SK-N-SH (cell line): Measurements from ENCODE around the gene PCDHB16. TPM values are rescaled to one million over a fixed set of nuclear protein-coding genes. Genes with fewer than 3 reads are reported as not detected.

ENCODE experiments used
- CTCF ChIA-PET: fragments of 300-600, 350-600 bp; formaldehyde crosslinking; extraction: SDS; loops from one replicate; lab custom pipeline; 2021; lab: Yijun Ruan, JAX
- POLR2A ChIA-PET: fragments of 350-600 bp; sonication (Branson Sonifier 250); formaldehyde crosslinking; extraction: SDS; loops from one replicate; lab custom pipeline; 2020; ENCODE audit warnings: antibody characterized with exemption, inconsistent platforms; lab: Yijun Ruan, JAX
- DNase-seq: peaks from one replicate; pipeline ENCODE4 v3.0.0; 2012
- H2AFZ ChIP-seq: fragments of 200-600 bp; sonication (generic); 2 replicates; pipeline ENCODE4 v1.8.1; 2016; ENCODE audit warnings: antibody characterized with exemption, mild to moderate bottlenecking, low read depth
- H3F3A ChIP-seq: fragments of 200-600 bp; sonication (generic); replicated peaks from 2 replicates; pipeline ENCODE3; 2016; ENCODE audit warnings: antibody characterized with exemption, mild to moderate bottlenecking; ENCODE audit not compliant: insufficient read depth
- H3K27ac ChIP-seq, 2 experiments: fragments of 200-500 bp in 1 of 2; fragments of 200-600 bp in 1 of 2; sonication (Bioruptor generic) in 1 of 2; sonication (generic), shearing (Covaris generic) in 1 of 2; 2 replicates each; pipeline versions ENCODE4 v1.5.1 to v1.6.1; 2014 to 2016; ENCODE audit warnings: low read depth in 2 of 2, inconsistent platforms in 1 of 2, low read length in 1 of 2, mild to moderate bottlenecking in 1 of 2, mixed read lengths in 1 of 2
- H3K27me3 ChIP-seq: fragments of 200-600 bp; sonication (generic), shearing (Covaris generic); 2 replicates; pipeline ENCODE4 v1.6.1; 2016; ENCODE audit warnings: mixed run types; ENCODE audit not compliant: insufficient read depth
- H3K36me3 ChIP-seq, 2 experiments: fragments of 200-500 bp in 1 of 2; fragments of 200-600 bp in 1 of 2; sonication (Bioruptor generic) in 1 of 2; sonication (generic) in 1 of 2; replicated peaks in 1 of 2; 2 replicates each; pipeline versions ENCODE3 to v1.5.1; 2014 to 2016; ENCODE audit warnings: low read length in 1 of 2, mild to moderate bottlenecking in 1 of 2; ENCODE audit not compliant: insufficient read depth in 2 of 2, control insufficient read depth in 1 of 2
- H3K4me1 ChIP-seq, 2 experiments: fragments of 200-500 bp in 1 of 2; fragments of 200-600 bp in 1 of 2; sonication (Bioruptor generic) in 1 of 2; sonication (generic), shearing (Covaris generic) in 1 of 2; 2 replicates each; pipeline versions ENCODE4 v1.5.1 to v1.6.1; 2014 to 2016; ENCODE audit warnings: low read depth in 1 of 2, low read length in 1 of 2, mixed run types in 1 of 2; ENCODE audit not compliant: insufficient read depth in 2 of 2, control insufficient read depth in 1 of 2
- H3K4me2 ChIP-seq: fragments of 200-600 bp; sonication (generic), shearing (Covaris generic); 2 replicates; pipeline ENCODE4 v1.6.1; 2017; ENCODE audit warnings: mixed run types
- H3K4me3 ChIP-seq, 2 experiments: fragments of 200-500 bp in 1 of 2; fragments of 200-600 bp in 1 of 2; sonication (Bioruptor generic) in 1 of 2; sonication (generic), shearing (Covaris generic) in 1 of 2; 2 replicates each; pipeline versions ENCODE4 v1.5.1 to v1.8.1; 2014 to 2016; ENCODE audit warnings: low read depth in 2 of 2, inconsistent platforms in 1 of 2, low read length in 1 of 2, mild to moderate bottlenecking in 1 of 2, mixed read lengths in 1 of 2, moderate library complexity in 1 of 2
- H3K79me2 ChIP-seq: fragments of 200-600 bp; sonication (generic); 2 replicates; pipeline ENCODE4 v1.8.1; 2017; ENCODE audit warnings: mild to moderate bottlenecking; ENCODE audit not compliant: insufficient read depth
- H3K9ac ChIP-seq: fragments of 200-600 bp; sonication (generic); 2 replicates; pipeline ENCODE4 v1.6.1; 2017; ENCODE audit warnings: mixed run types
- H3K9me2 ChIP-seq: fragments of 200-600 bp; sonication (generic); 2 replicates; pipeline ENCODE4 v1.6.1; 2017; ENCODE audit warnings: mixed run types
- H3K9me3 ChIP-seq: fragments of 200-600 bp; sonication (generic); 2 replicates; pipeline ENCODE4 v1.6.1; 2017; ENCODE audit warnings: mixed run types, mild to moderate bottlenecking, moderate library complexity
- H4K20me1 ChIP-seq: fragments of 200-600 bp; sonication (generic); 2 replicates; pipeline ENCODE4 v1.6.1; 2017; ENCODE audit warnings: mild to moderate bottlenecking, mixed run types; ENCODE audit not compliant: insufficient read depth
- JUND ChIP-seq: IDR thresholded peaks from 2 replicates; pipeline ENCODE4 v1.4.0; 2012
- RAD21 ChIP-seq: IDR thresholded peaks from 2 replicates; pipeline ENCODE4 v1.6.1; 2012; ENCODE audit warnings: mild to moderate bottlenecking, low read length
- WGBS: methylation state at CpG from one replicate; pipeline ENCODE4 v1.1.6; 2017; ENCODE audit warnings: low lambda C conversion rate; 5-methylcytosine and 5-hydroxymethylcytosine counted together
- polyA plus RNA-seq, 3 experiments: library from polyadenylated mRNA; depleted of rRNA; stranded (reverse); fragments of >200 nt; gene quantifications; 2 replicates each; pipeline ENCODE4 v1.2.3, GENCODE V29; 2012
- TF ChIP-seq, protein P1 (sequence below): fragments of 200-600 bp; sonication (generic); IDR thresholded peaks from 2 replicates; pipeline ENCODE4 v1.6.1; 2017; ENCODE audit warnings: antibody characterized with exemption, mild to moderate bottlenecking, moderate library complexity

The PCDHB16 gene
- polyA plus RNA-seq, 1 of the 3 experiments (the other 2 are of a cell fraction) = 2.7 TPM

DNA sequence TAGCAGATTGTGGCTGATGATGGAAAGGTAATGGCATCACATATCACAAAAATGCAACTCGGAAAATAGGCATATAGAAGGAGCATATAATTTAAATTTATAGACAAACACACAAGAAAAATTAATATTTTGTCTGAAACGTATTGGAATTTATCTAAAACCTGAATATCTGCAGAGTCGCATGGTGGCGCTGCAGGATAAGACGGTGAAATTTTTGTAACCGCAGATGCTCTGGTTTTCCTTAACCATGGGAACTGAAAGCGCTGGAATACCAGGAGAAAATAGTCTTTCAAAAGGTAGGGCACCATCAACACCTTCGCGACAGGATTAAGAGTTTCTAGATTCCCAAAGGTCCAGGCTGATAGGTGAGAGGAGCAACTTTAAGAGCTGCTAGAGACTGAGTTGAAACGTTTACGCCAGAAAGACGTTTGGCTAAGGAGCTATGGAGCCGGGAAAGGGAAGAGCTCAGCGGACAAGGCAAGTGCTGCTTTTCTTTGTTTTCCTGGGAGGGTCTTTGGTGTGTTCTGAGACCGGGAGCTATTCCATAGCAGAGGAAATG lies 52.0 kb downstream of the PCDHB16 start:
- peaks cover 0 to 6% of the 10 kb centered on the region in 2 experiments for H3K36me3 ChIP-seq
- H3K4me1 ChIP-seq = no peaks in the 10 kb centered on the region
- 24% methylated on average over 15 of the region's 15 CpGs for WGBS
- H3K4me3 ChIP-seq = peak overlapping the region; percentile 11 to 33; a peak in 3 of 4 replicates
- H3K9me2 ChIP-seq = no peaks in the 10 kb centered on the region
- no peak for DNase-seq
- H3K27ac ChIP-seq = no peak overlapping the region
- H3K79me2 ChIP-seq = no peaks in the 10 kb centered on the region
- TF ChIP-seq, protein P1, sequence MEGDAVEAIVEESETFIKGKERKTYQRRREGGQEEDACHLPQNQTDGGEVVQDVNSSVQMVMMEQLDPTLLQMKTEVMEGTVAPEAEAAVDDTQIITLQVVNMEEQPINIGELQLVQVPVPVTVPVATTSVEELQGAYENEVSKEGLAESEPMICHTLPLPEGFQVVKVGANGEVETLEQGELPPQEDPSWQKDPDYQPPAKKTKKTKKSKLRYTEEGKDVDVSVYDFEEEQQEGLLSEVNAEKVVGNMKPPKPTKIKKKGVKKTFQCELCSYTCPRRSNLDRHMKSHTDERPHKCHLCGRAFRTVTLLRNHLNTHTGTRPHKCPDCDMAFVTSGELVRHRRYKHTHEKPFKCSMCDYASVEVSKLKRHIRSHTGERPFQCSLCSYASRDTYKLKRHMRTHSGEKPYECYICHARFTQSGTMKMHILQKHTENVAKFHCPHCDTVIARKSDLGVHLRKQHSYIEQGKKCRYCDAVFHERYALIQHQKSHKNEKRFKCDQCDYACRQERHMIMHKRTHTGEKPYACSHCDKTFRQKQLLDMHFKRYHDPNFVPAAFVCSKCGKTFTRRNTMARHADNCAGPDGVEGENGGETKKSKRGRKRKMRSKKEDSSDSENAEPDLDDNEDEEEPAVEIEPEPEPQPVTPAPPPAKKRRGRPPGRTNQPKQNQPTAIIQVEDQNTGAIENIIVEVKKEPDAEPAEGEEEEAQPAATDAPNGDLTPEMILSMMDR = peak; percentile 46
- TF ChIP-seq RAD21 (peak; percentile 49), JUND (no peak)
- H2AFZ ChIP-seq = 0 out of 2 replicates have a peak overlapping the region, but pooled peaks have one; percentile 15
- H3K9ac ChIP-seq = no peak overlapping the region
- ChIA-PET CTCF (interaction anchor here (0.6 to 2.8 kb wide), 15 partner anchors 10 to 330 kb away, joined by 3 to 21 read pairs (median 3); partner anchors contain the start of genes PCDHB11, PCDHB14, PCDHB16 and PCDHB3), POLR2A (interaction anchor here (1.0 kb wide), 1 partner anchor 11 kb away, joined by 3 read pairs; the partner anchor contains the start of gene PCDHB14)
- H3F3A ChIP-seq = peaks cover 3% of the 10 kb centered on the region
- H3K4me2 ChIP-seq = no peak overlapping the region
- no peaks in the 10 kb centered on the region for H4K20me1 ChIP-seq
- no peaks in the 10 kb centered on the region for H3K27me3 ChIP-seq
- peaks cover 15% of the 10 kb centered on the region for H3K9me3 ChIP-seq

Other genes starting within 250 kb of the PCDHB16 start
- gene PCDHAC2, start 215.9 kb upstream of the PCDHB16 start, polyA plus RNA-seq (2012; rRNA removed) = 0.39 and 0.76 TPM in 2 replicates
- not detected in 2 replicates for gene PCDHB1, start 131.0 kb upstream of the PCDHB16 start, polyA plus RNA-seq (2012; rRNA removed)
- 1.6 and 1.8 TPM in 2 replicates for gene PCDHB2, start 87.8 kb upstream of the PCDHB16 start, polyA plus RNA-seq (2012; rRNA removed)
- gene PCDHB3, start 81.9 kb upstream of the PCDHB16 start, polyA plus RNA-seq (2012; rRNA removed) = 1.7 and 2.2 TPM in 2 replicates
- gene PCDHB4, start 60.6 kb upstream of the PCDHB16 start, polyA plus RNA-seq (2012; rRNA removed) = 0.36 and 0.51 TPM in 2 replicates
- gene PCDHB5, start 47.2 kb upstream of the PCDHB16 start, polyA plus RNA-seq (2012; rRNA removed) = 0.08 and 0.10 TPM in 2 replicates
- 3.9 and 5.0 TPM in 2 replicates for gene PCDHB6, start 32.3 kb upstream of the PCDHB16 start, polyA plus RNA-seq (2012; rRNA removed)
- 1.5 and 1.7 TPM in 2 replicates for gene PCDHB7, start 9.7 kb upstream of the PCDHB16 start, polyA plus RNA-seq (2012; rRNA removed)
- 3.0 and 3.4 TPM in 2 replicates for gene PCDHB8, start 4.6 kb upstream of the PCDHB16 start, polyA plus RNA-seq (2012; rRNA removed)
- gene PCDHB9, start 4.8 kb downstream of the PCDHB16 start, polyA plus RNA-seq (2012; rRNA removed) = 1.4 and 2.4 TPM in 2 replicates
- 1.4 and 1.5 TPM in 2 replicates for gene PCDHB10, start 10.0 kb downstream of the PCDHB16 start, polyA plus RNA-seq (2012; rRNA removed)
- gene PCDHB11, start 17.2 kb downstream of the PCDHB16 start, polyA plus RNA-seq (2012; rRNA removed) = 0.41 and 0.61 TPM in 2 replicates
- gene PCDHB12, start 26.3 kb downstream of the PCDHB16 start, polyA plus RNA-seq (2012; rRNA removed) = 1.9 and 2.0 TPM in 2 replicates
- 0.85 and 0.88 TPM in 2 replicates for gene PCDHB13, start 31.5 kb downstream of the PCDHB16 start, polyA plus RNA-seq (2012; rRNA removed)
- 9.7 and 10.6 TPM in 2 replicates for gene PCDHB14, start 41.0 kb downstream of the PCDHB16 start, polyA plus RNA-seq (2012; rRNA removed)
- gene PCDHB15, start 63.0 kb downstream of the PCDHB16 start, polyA plus RNA-seq (2012; rRNA removed) = 0.99 and 1.3 TPM in 2 replicates
- not detected in 2 replicates for gene SLC25A2, start 121.7 kb downstream of the PCDHB16 start, polyA plus RNA-seq (2012; rRNA removed)
- 30.6 and 38.7 TPM in 2 replicates for gene TAF7, start 138.4 kb downstream of the PCDHB16 start, polyA plus RNA-seq (2012; rRNA removed)
- gene PCDHGA1, start 148.1 kb downstream of the PCDHB16 start, polyA plus RNA-seq (2012; rRNA removed) = 1.2 and 1.6 TPM in 2 replicates
- 1.4 and 1.5 TPM in 2 replicates for gene PCDHGA2, start 156.4 kb downstream of the PCDHB16 start, polyA plus RNA-seq (2012; rRNA removed)
- 0.33 and 0.45 TPM in 2 replicates for gene PCDHGA3, start 161.4 kb downstream of the PCDHB16 start, polyA plus RNA-seq (2012; rRNA removed)
- 0.63 and 0.77 TPM in 2 replicates for gene PCDHGB1, start 167.7 kb downstream of the PCDHB16 start, polyA plus RNA-seq (2012; rRNA removed)
- 1.8 and 2.2 TPM in 2 replicates for gene PCDHGA4, start 172.6 kb downstream of the PCDHB16 start, polyA plus RNA-seq (2012; rRNA removed)
- gene PCDHGB2, start 177.6 kb downstream of the PCDHB16 start, polyA plus RNA-seq (2012; rRNA removed) = 3.7 and 4.5 TPM in 2 replicates
- 0.57 and 0.71 TPM in 2 replicates for gene PCDHGA5, start 181.8 kb downstream of the PCDHB16 start, polyA plus RNA-seq (2012; rRNA removed)
- 0.53 and 0.63 TPM in 2 replicates for gene PCDHGB3, start 187.9 kb downstream of the PCDHB16 start, polyA plus RNA-seq (2012; rRNA removed)
- 1.4 TPM in 2 replicates for gene PCDHGA6, start 191.5 kb downstream of the PCDHB16 start, polyA plus RNA-seq (2012; rRNA removed)
- gene PCDHGA7, start 200.4 kb downstream of the PCDHB16 start, polyA plus RNA-seq (2012; rRNA removed) = 3.4 and 7.8 TPM in 2 replicates
- 0.37 and 0.64 TPM in 2 replicates for gene PCDHGB4, start 205.3 kb downstream of the PCDHB16 start, polyA plus RNA-seq (2012; rRNA removed)
- gene PCDHGA8, start 210.2 kb downstream of the PCDHB16 start, polyA plus RNA-seq (2012; rRNA removed) = 0.06 and 0.12 TPM in 2 replicates
- 0.08 and 0.15 TPM in 2 replicates for gene PCDHGB5, start 215.6 kb downstream of the PCDHB16 start, polyA plus RNA-seq (2012; rRNA removed)
- 0.13 and 0.16 TPM in 2 replicates for gene PCDHGA9, start 220.4 kb downstream of the PCDHB16 start, polyA plus RNA-seq (2012; rRNA removed)
- gene PCDHGB6, start 225.6 kb downstream of the PCDHB16 start, polyA plus RNA-seq (2012; rRNA removed) = 0.13 and 0.18 TPM in 2 replicates
- gene PCDHGA10, start 230.6 kb downstream of the PCDHB16 start, polyA plus RNA-seq (2012; rRNA removed) = 1.6 and 2.0 TPM in 2 replicates
- 14.2 and 19.1 TPM in 2 replicates for gene PCDHGB7, start 235.3 kb downstream of the PCDHB16 start, polyA plus RNA-seq (2012; rRNA removed)
- 0.18 and 0.23 TPM in 2 replicates for gene PCDHGA11, start 238.7 kb downstream of the PCDHB16 start, polyA plus RNA-seq (2012; rRNA removed)
- gene PCDHGA12, start 248.1 kb downstream of the PCDHB16 start, polyA plus RNA-seq (2012; rRNA removed) = 0.03 and 0.05 TPM in 2 replicates